HG03575 (cell line): ENCODE measurements around the gene TXNIP.
"Not testable (repeated sequence)": the region's sequence is repeated elsewhere in the genome, so short reads cannot be mapped to it uniquely, and the experiment has no call there.

Experiments used
- ATAC-seq: cut with Tn5 transposase; IDR thresholded peaks from one replicate; pipeline ENCODE4 v1.9.1; 2021; ENCODE audit not compliant: unreplicated experiment, insufficient number of reproducible peaks, low FRiP score; ENCODE audit errors: extremely low read depth

Gene TXNIP, protein sequence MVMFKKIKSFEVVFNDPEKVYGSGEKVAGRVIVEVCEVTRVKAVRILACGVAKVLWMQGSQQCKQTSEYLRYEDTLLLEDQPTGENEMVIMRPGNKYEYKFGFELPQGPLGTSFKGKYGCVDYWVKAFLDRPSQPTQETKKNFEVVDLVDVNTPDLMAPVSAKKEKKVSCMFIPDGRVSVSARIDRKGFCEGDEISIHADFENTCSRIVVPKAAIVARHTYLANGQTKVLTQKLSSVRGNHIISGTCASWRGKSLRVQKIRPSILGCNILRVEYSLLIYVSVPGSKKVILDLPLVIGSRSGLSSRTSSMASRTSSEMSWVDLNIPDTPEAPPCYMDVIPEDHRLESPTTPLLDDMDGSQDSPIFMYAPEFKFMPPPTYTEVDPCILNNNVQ

GRCh38 chr1:145996433-145997015, at the start of gene TXNIP:
Gene TXNIP, minus strand, starts transcription at chr1:145996579. Its CDS starts 313 bp downstream, at chr1:145996266.
- no peak for ATAC-seq

- ATAC-seq, result no peak
Observed at GRCh38 chr1:146039844-146040194, 43.4 kb upstream of the TXNIP start.

- no peak for ATAC-seq
Observed at GRCh38 chr1:146036965-146037646, 40.7 kb upstream of the TXNIP start.

GRCh38 chr1:146036241-146036964, 40.0 kb upstream of the TXNIP start:
- no peak for ATAC-seq

GRCh38 chr1:146035048-146035423, 38.7 kb upstream of the TXNIP start:
- no peak for ATAC-seq

DNA sequence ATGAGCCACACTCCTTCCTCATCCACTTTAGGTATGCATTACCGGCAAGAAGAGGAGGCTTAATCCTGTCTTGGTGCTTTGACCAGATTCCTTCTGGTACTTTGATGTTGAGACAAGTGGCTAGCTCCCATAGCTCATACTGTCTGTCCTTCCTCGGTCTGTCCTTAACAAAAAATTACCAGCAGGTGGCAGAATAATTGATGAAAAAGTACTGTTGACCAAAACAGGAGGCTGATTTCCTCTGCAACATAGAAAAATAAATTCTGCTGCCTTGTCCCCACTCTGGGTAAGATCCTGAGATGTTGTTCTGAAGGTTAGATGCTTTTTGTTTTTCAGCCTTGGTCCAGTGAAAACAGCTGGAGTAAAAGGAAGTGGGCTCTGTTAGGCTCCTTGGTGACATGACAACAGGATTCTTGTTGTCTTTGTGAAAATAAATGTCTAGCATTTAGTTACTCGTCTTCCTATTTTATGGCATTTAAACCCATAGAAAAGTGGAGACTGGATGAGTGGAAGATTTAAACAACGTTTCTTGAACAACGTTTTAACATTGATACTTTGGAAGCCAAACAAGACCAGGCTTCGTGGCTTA, 36.3 kb upstream of the TXNIP start:
- no peak for ATAC-seq

GRCh38 chr1:146031476-146031875, 35.1 kb upstream of the TXNIP start:
- no peak for ATAC-seq

DNA sequence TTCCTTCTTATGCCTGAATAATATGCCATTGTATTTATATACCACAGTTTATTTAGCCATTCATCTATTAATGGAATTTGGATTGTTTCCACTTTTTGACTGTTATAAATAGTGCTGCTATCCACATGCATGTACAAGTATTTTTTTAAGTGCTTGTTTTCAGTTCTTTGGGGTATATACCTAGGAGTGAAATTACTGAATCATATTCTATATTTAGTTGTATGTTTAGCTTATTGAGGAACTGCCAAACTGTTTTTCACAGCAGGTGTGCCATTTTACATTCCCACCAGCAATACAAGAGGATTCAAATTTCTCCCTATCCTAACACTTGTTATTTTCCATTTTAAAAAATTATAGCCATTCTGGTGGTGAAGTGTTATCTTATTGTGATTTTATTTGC, 32.7 kb upstream of the TXNIP start:
- ATAC-seq, result no peak

- not testable (repeated sequence) for ATAC-seq
Observed at GRCh38 chr1:146026650-146027049, 30.3 kb upstream of the TXNIP start.

GRCh38 chr1:146025787-146026495, 29.6 kb upstream of the TXNIP start:
- not testable (repeated sequence) for ATAC-seq

DNA sequence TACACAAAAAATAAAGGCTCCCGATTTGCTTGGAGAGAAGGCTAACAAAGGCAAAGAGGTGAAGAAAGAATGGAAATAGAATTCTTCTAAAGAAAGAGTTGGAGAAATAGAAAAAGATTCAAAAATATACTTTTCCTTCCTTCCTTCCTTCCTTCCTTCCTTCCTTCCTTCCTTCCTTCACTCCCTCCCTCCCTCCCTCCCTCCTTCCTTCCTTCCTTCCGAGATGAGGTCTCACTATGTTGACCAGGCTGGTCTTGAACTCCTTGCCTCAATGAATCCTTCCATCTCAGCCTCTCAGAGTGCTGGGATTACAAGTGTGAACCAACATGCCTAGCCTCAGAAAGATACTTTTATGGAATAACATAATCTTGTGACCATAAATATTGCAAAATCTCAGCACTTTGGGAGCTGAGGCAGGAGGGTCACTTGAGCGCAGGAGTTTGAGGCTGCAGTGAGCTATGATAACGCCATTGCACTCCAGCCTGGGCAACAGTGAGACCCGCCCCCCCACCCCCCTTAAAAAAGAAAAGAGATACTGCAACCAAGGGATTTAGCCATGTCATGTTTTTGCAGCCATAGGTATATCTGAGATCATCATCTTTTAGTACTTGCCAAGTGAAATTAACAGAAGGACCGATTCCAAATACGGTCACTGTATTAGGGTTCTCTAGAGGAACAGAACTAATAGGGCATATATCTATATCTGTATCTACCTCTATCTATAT, 26.2 kb upstream of the TXNIP start:
- ATAC-seq, result no peak

DNA sequence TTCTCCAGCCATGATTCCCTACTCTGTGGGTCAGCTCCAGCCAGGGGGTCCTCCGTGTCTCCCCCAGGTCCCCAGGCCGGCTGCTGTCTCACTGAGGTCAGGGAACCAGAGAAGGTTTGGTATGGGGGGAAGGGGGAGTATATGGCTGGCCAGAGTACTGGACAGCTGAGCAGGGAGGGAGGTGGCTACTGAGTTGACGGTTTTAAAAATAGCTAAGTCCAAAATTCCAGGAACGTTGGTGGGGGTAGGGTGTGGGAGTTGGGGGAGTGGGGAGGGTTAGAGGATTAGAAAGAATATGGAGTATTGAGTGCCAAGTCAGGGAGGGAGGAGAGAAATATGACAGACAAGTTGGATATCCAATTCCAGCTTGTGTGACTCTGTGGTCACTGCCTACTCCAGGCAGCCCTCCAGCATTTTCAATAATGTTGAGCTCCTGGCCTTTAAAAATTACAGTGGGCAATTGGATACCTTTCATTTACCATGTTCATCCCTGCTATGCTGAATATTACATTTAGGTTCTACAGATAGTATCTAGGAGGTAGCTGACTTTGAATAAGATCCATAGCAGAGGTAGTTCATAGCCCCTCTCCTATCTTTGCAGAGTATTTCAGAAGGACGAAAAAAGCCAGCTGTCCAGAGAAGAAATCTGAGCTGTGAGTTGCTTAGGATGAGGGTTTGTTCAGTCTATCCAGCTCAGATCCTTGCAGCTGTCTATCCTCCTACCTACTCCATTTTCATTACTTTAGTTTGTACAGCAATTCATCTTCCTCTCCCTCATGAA, 25.4 kb upstream of the TXNIP start, which contains the start of gene HJV:
Gene HJV, minus strand, starts transcription at position 114 of the 781 bp plus-strand sequence. CDS start 1,504 bp downstream, outside the sequence.
- ATAC-seq, result no peak

GRCh38 chr1:146021050-146021445, 24.7 kb upstream of the TXNIP start:
- ATAC-seq, result no peak

DNA sequence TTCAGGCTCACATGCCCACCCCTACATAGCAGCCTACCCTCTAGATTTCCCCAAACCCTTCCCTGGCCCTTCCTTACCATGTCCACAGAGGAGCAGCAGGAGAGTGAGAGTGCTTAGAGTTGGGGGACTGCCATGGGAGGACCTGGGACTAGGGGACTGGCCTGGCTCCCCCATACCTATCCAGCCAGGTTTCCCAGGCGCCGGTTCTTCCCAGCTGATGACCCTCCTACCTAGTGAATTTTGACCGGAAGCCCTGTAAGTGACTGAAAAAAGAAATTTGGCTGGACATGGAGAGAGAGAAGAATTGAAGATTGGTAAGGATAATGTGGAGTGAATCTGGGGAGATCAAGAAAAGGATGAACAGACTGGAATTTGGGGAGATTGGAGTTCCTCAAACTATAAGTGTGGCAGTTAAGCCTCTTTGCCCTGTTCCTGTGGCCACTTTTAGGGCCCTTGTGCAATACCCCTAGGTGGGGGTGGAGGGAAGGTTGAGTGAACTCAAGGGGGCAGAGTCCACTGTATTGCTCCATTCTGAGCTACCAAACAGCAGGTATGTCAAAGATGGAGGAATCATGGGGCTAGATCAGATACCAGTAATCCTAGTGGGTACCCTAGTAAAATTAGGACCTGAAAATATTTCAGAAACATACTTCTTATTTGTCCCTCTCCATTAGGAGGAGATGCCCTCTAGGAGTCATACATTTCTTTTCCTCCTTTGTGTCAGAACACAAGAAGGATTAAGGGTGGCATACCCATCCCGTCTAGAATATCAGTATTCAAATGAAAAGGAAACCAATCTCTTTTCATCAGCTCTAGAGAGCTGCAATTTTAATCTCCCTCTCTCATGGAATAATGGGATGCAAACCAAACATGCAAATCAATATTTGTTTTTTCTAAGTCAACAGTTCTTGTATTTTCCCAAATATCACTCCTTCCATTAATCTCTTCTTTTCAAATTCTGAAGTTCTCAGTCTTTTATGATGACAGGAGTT, 24.0 kb upstream of the TXNIP start:
- ATAC-seq, result no peak

GRCh38 chr1:146019231-146020057, 23.1 kb upstream of the TXNIP start:
- ATAC-seq, result no peak
